Measurements from ENCODE around the gene ATP8A1.

Gene ATP8A1

GRCh38 chr4:42392436-42392835, 264.5 kb downstream of the ATP8A1 start:
- H3K9ac ChIP-seq (ENCODE audit: low read depth, low read length): no peak overlapping the region
- no peaks in the 10 kb centered on the region for H3K9me3 ChIP-seq (ENCODE audit: insufficient read depth, low read length, severe bottlenecking)
- ATAC-seq (ENCODE audit: insufficient read depth, low read depth): no peak; the same call in 2 of the 3 replicates
- H3K36me3 ChIP-seq (ENCODE audit: insufficient read depth, low read length): no peaks in the 10 kb centered on the region
- H3K4me1 ChIP-seq (ENCODE audit: insufficient read depth, low read length): no peaks in the 10 kb centered on the region
- H3K27me3 ChIP-seq (ENCODE audit: insufficient read depth, low read length, poor library complexity): no peaks in the 10 kb centered on the region
- TF ChIP-seq EZH2 (IDR thresholded peaks at IDR 0.05; ENCODE audit: borderline replicate concordance, low read depth, low read length, severe bottlenecking): no peak
- TF ChIP-seq, protein P1, sequence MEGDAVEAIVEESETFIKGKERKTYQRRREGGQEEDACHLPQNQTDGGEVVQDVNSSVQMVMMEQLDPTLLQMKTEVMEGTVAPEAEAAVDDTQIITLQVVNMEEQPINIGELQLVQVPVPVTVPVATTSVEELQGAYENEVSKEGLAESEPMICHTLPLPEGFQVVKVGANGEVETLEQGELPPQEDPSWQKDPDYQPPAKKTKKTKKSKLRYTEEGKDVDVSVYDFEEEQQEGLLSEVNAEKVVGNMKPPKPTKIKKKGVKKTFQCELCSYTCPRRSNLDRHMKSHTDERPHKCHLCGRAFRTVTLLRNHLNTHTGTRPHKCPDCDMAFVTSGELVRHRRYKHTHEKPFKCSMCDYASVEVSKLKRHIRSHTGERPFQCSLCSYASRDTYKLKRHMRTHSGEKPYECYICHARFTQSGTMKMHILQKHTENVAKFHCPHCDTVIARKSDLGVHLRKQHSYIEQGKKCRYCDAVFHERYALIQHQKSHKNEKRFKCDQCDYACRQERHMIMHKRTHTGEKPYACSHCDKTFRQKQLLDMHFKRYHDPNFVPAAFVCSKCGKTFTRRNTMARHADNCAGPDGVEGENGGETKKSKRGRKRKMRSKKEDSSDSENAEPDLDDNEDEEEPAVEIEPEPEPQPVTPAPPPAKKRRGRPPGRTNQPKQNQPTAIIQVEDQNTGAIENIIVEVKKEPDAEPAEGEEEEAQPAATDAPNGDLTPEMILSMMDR (IDR thresholded peaks at IDR 0.05; ENCODE audit: borderline replicate concordance, extremely low read depth, low read length, poor library complexity, severe bottlenecking): no peak
- H4K20me1 ChIP-seq (ENCODE audit: insufficient read depth, low read length): no peaks in the 10 kb centered on the region
- no peak overlapping the region for H3K27ac ChIP-seq (ENCODE audit: low read length)
- no peak overlapping the region for H3K4me2 ChIP-seq (ENCODE audit: insufficient read depth, low read length)
- no peaks in the 10 kb centered on the region for H3K79me2 ChIP-seq (ENCODE audit: insufficient read depth, low read length)
- DNase-seq: no peak
- no peak overlapping the region for H3K4me3 ChIP-seq (ENCODE audit: low read depth in 1 of 2, low read length in 2 of 2)
- no peak overlapping the region for H2AFZ ChIP-seq (ENCODE audit: low read depth, low read length)

DNA sequence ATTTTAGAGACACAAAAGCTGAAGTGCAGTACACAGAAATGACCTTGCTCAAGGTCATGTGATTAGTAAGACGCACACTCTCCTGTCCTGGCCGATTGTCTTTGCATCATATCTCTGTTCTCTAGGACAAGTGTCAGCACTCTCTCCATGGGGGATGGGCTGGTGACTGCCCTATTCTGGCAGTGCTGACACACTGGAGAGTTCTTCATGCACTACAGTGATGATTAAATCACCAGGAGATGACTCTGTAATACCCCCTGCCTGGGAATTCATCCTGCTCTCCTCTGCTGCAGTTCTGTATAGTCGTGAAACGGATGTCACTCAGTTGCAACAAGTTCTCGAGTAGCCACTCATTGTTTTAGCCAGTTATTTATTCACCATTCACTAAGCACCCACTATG, 264.9 kb downstream of the ATP8A1 start:
- Histone ChIP-seq H2AFZ (ENCODE audit: low read depth, low read length) (no peak overlapping the region), H3K9ac (ENCODE audit: low read depth, low read length) (no peak overlapping the region), H3K79me2 (ENCODE audit: insufficient read depth, low read length) (no peaks in the 10 kb centered on the region), H3K4me3 (ENCODE audit: low read depth in 1 of 2, low read length in 2 of 2) (no peak overlapping the region), H3K27ac (ENCODE audit: low read length) (no peak overlapping the region), H3K36me3 (ENCODE audit: insufficient read depth, low read length) (no peaks in the 10 kb centered on the region), H3K27me3 (ENCODE audit: insufficient read depth, low read length, poor library complexity) (no peaks in the 10 kb centered on the region), H3K4me1 (ENCODE audit: insufficient read depth, low read length) (no peaks in the 10 kb centered on the region), H4K20me1 (ENCODE audit: insufficient read depth, low read length) (no peaks in the 10 kb centered on the region), H3K9me3 (ENCODE audit: insufficient read depth, low read length, severe bottlenecking) (no peaks in the 10 kb centered on the region), H3K4me2 (ENCODE audit: insufficient read depth, low read length) (no peak overlapping the region)
- ATAC-seq (ENCODE audit: insufficient read depth, low read depth) (no peak), DNase-seq (no peak)
- TF ChIP-seq EZH2 (IDR thresholded peaks at IDR 0.05; ENCODE audit: borderline replicate concordance, low read depth, low read length, severe bottlenecking): no peak
- TF ChIP-seq, protein P1 (IDR thresholded peaks at IDR 0.05; ENCODE audit: borderline replicate concordance, extremely low read depth, low read length, poor library complexity, severe bottlenecking): no peak

- TF ChIP-seq, protein P1 (IDR thresholded peaks at IDR 0.05; ENCODE audit: borderline replicate concordance, extremely low read depth, low read length, poor library complexity, severe bottlenecking): no peak
- no peak for TF ChIP-seq EZH2 (IDR thresholded peaks at IDR 0.05; ENCODE audit: borderline replicate concordance, low read depth, low read length, severe bottlenecking)
- H2AFZ ChIP-seq (ENCODE audit: low read depth, low read length): no peak overlapping the region
- H3K9me3 ChIP-seq (ENCODE audit: insufficient read depth, low read length, severe bottlenecking): no peaks in the 10 kb centered on the region
- no peak overlapping the region for H3K27ac ChIP-seq (ENCODE audit: low read length)
- no peak overlapping the region for H3K9ac ChIP-seq (ENCODE audit: low read depth, low read length)
- no peak overlapping the region for H3K4me3 ChIP-seq (ENCODE audit: low read depth in 1 of 2, low read length in 2 of 2)
- no peaks in the 10 kb centered on the region for H3K36me3 ChIP-seq (ENCODE audit: insufficient read depth, low read length)
- H4K20me1 ChIP-seq (ENCODE audit: insufficient read depth, low read length): no peaks in the 10 kb centered on the region
- ATAC-seq (ENCODE audit: insufficient read depth, low read depth) (no peak), DNase-seq (no peak)
- no peaks in the 10 kb centered on the region for H3K4me1 ChIP-seq (ENCODE audit: insufficient read depth, low read length)
- H3K79me2 ChIP-seq (ENCODE audit: insufficient read depth, low read length): no peaks in the 10 kb centered on the region
- no peaks in the 10 kb centered on the region for H3K27me3 ChIP-seq (ENCODE audit: insufficient read depth, low read length, poor library complexity)
- no peak overlapping the region for H3K4me2 ChIP-seq (ENCODE audit: insufficient read depth, low read length)
Observed at GRCh38 chr4:42391355-42391664, 265.6 kb downstream of the ATP8A1 start.
